Stimulated activated CD8-positive, alpha-beta memory T cell treated with anti-CD3 and anti-CD28 coated beads, Interleukin-15, amount 100 ng/mL, for 1 hour (primary cell): ENCODE data around the gene ARHGEF6.
"Not testable (repeated sequence)": the region's sequence is repeated elsewhere in the genome, so short reads cannot be mapped to it uniquely, and the experiment has no call there.

Experiments used
- DNase-seq: peaks from one replicate; pipeline ENCODE4 v3.0.0-alpha.2; 2020; ENCODE audit warnings: low read depth

The ARHGEF6 gene

GRCh38 chrX:136780763-136781162 is at the start of gene ARHGEF6:
ARHGEF6 (minus strand) TSS chrX:136780932; CDS start chrX:136780882, 50 bp downstream.
- DNase-seq: no peak

GRCh38 chrX:136829413-136829812 is 48.7 kb upstream of the ARHGEF6 start:
- DNase-seq: no peak

- no peak for DNase-seq
Measured at GRCh38 chrX:136828830-136829229, 48.1 kb upstream of the ARHGEF6 start.

- no peak for DNase-seq
Measured at GRCh38 chrX:136827026-136827425, 46.3 kb upstream of the ARHGEF6 start.

- no peak for DNase-seq
Measured at GRCh38 chrX:136825771-136826170, 45.0 kb upstream of the ARHGEF6 start.

GRCh38 chrX:136823175-136823574 is 42.4 kb upstream of the ARHGEF6 start:
- no peak for DNase-seq

- no peak for DNase-seq
Measured at GRCh38 chrX:136822337-136823095, 41.8 kb upstream of the ARHGEF6 start.

- DNase-seq: not testable (repeated sequence)
Measured at GRCh38 chrX:136819756-136820155, 39.0 kb upstream of the ARHGEF6 start.

- DNase-seq: no peak
Measured at GRCh38 chrX:136819031-136819703, 38.4 kb upstream of the ARHGEF6 start.

- no peak for DNase-seq
Measured at GRCh38 chrX:136816975-136817374, 36.2 kb upstream of the ARHGEF6 start.

- no peak for DNase-seq
Measured at GRCh38 chrX:136814847-136815750, 34.4 kb upstream of the ARHGEF6 start.

GRCh38 chrX:136812286-136812685 is 31.6 kb upstream of the ARHGEF6 start:
- no peak for DNase-seq

GRCh38 chrX:136810493-136810892 is 29.8 kb upstream of the ARHGEF6 start:
- DNase-seq: no peak

GRCh38 chrX:136806891-136807410 is 26.2 kb upstream of the ARHGEF6 start:
- no peak for DNase-seq

- no peak for DNase-seq
Measured at GRCh38 chrX:136802515-136802914, 21.8 kb upstream of the ARHGEF6 start.

GRCh38 chrX:136797787-136798186 is 17.1 kb upstream of the ARHGEF6 start:
- DNase-seq: no peak

GRCh38 chrX:136795132-136795531 is 14.4 kb upstream of the ARHGEF6 start:
- DNase-seq: not testable (repeated sequence)

GRCh38 chrX:136794660-136795059 is 13.9 kb upstream of the ARHGEF6 start:
- not testable (repeated sequence) for DNase-seq

- DNase-seq: no peak
Measured at GRCh38 chrX:136794080-136794479, 13.3 kb upstream of the ARHGEF6 start.

- no peak for DNase-seq
Measured at GRCh38 chrX:136789856-136790255, 9.1 kb upstream of the ARHGEF6 start.

- DNase-seq: no peak
Measured at GRCh38 chrX:136784231-136784630, 3.5 kb upstream of the ARHGEF6 start.

GRCh38 chrX:136783159-136783558 is 2.4 kb upstream of the ARHGEF6 start:
- no peak for DNase-seq
